Measurements from ENCODE around the gene SNRPD2.
A peak's percentile ranks its signal among the peaks of the same experiment; 100 is the strongest.

SNRPD2 gene

GRCh38 chr19:45711851-45712698 lies 20.3 kb upstream of the SNRPD2 start:
- TF ChIP-seq GATA2 (IDR thresholded peaks at IDR 0.05; ENCODE audit: low read depth, low read length): no peak
- TF ChIP-seq GATA3 (IDR thresholded peaks at IDR 0.05; ENCODE audit: low read depth, low read length): no peak

- no peak for TF ChIP-seq GATA2 (IDR thresholded peaks at IDR 0.05; ENCODE audit: low read depth, low read length)
- TF ChIP-seq GATA3 (IDR thresholded peaks at IDR 0.05; ENCODE audit: low read depth, low read length): no peak
Measured at GRCh38 chr19:45710356-45711130, 18.8 kb upstream of the SNRPD2 start.

DNA sequence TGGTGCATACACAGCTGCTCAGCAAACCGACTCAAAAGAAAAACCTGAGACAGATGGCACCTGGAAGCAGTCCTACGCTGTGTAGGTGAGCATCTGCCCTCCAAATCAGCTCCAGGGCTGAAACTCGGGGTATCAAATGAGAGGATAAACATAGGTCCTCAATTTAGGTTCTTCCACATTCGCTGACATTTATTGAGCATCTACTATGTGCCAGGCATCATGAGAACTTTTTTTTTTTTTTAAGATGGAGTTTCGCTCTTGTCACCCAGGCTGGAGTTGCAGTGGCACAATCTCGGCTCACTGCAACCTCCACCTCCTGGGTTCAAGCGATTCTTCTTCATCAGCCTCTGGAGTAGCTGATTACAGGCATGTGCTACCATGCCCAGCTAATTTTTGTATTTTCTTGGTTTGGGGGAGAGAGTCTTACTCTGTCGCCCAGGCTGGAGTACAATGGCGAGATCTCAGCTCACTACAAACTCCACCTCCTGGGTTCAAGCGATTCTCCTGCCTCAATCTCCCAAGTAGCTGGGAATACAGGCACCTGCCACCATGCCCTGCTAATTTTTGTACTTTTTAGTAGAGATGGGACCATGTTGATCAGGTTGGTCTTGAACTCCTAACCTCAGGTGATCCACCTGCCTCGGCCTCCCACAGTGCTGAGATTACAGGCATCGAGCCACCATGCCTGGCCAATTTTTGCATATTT lies 14.1 kb upstream of the SNRPD2 start:
- no peak for TF ChIP-seq GATA2 (IDR thresholded peaks at IDR 0.05; ENCODE audit: low read depth, low read length)
- no peak for TF ChIP-seq GATA3 (IDR thresholded peaks at IDR 0.05; ENCODE audit: low read depth, low read length)

GRCh38 chr19:45705115-45705514 lies 13.4 kb upstream of the SNRPD2 start:
- TF ChIP-seq GATA2 (IDR thresholded peaks at IDR 0.05; ENCODE audit: low read depth, low read length): no peak
- TF ChIP-seq GATA3 (IDR thresholded peaks at IDR 0.05; ENCODE audit: low read depth, low read length): no peak

DNA sequence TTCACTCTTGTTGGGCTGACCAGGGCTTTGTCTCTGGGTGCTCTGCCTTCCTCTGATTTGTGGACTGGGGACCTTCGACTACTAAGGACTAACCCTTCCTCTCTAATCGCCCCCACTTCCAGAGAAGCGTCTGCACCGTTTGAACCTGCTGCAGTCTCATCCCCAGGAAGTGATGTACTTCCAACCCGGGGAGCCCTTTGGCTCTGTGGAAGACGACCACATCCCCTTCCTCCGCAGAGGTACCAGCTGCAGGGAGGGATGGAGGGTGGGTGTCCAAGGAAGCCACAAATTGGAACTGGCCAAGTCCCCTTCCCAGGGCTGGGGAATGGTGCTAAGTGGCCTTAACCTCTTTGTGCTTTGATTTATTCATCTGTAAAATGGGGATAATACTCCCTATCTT lies 9.9 kb upstream of the SNRPD2 start:
- TF ChIP-seq GATA3 (IDR thresholded peaks at IDR 0.05; ENCODE audit: low read depth, low read length): no peak

GRCh38 chr19:45693106-45693788 lies 1.5 kb upstream of the SNRPD2 start:
- TF ChIP-seq GATA2 (IDR thresholded peaks at IDR 0.05; ENCODE audit: low read depth, low read length): no peak
- TF ChIP-seq GATA3 (IDR thresholded peaks at IDR 0.05; ENCODE audit: low read depth, low read length): no peak

DNA sequence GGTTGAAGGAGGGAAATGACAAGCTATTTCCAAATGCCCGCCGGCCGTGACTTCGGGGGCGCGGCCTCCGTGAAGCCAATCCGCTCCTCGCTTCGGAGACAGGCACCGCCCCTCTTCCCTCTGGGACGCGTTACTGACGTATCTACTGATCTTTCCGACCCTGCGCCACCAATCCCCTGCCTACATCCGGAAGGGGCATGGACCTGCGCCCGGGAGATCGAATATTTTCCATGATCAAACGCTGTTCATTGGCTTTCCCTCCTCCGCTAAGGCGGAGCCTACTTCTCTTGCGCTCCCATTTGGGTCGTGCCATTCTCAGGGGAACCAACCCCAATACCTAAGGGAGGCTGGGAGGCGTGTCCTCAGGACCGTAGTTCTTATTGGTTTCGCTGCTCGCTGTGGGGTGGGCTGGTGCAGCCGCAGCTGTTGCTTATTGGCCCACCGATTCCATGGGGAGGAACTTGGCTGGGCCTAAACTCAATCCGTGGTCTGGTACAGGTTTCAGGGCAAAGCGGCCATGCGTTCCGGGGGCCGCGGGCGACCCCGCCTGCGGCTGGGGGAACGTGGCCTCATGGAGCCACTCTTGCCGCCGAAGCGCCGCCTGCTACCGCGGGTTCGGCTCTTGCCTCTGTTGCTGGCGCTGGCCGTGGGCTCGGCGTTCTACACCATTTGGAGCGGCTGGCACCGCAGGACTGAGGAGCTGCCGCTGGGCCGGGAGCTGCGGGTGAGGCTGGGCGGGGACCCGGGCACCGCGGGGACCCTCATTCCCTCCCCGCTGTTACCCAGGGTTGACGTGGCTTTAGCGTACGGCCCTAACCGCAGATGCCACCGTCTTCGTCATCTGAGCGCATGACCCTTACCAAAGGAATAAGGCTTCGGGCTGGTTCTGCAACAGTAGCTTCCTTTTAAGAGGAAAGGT lies 693 bp upstream of the SNRPD2 start, which contains the start of gene QPCTL:
Gene QPCTL (plus strand): TSS at position 480 of the 919 bp plus-strand sequence. CDS start 38 bp downstream, at position 518.
- TF ChIP-seq GATA3 (IDR thresholded peaks at IDR 0.05; ENCODE audit: low read depth, low read length): no peak
- peak; percentile 92 for TF ChIP-seq GATA2 (IDR thresholded peaks at IDR 0.05; ENCODE audit: low read depth, low read length)

- TF ChIP-seq GATA2 (IDR thresholded peaks at IDR 0.05; ENCODE audit: low read depth, low read length): no peak
- TF ChIP-seq GATA3 (IDR thresholded peaks at IDR 0.05; ENCODE audit: low read depth, low read length): no peak
Measured at GRCh38 chr19:45687599-45687998, 4.2 kb downstream of the SNRPD2 start.

- TF ChIP-seq GATA3 (IDR thresholded peaks at IDR 0.05; ENCODE audit: low read depth, low read length): no peak
- TF ChIP-seq GATA2 (IDR thresholded peaks at IDR 0.05; ENCODE audit: low read depth, low read length): no peak
Measured at GRCh38 chr19:45682908-45683307, 8.8 kb downstream of the SNRPD2 start.

DNA sequence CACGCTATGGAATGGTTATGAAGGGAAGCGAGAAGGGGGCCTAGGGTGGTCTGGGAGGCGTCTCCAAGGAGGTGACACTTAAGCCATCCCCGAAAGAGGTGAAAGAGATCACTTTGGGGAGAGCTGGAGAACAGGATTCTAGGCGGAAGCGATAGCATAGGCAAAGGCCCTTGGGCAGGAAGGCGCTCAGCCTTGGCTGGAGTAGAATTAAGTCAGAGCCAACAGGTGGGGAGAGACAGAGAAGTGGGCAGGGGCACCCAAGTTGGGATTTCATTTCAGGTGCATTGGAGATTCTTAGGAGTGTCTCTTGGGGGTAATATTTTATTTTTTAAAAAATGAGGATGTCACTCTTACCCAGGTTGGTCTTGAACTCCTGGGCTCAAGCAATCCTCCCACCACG lies 9.6 kb downstream of the SNRPD2 start:
- TF ChIP-seq GATA2 (IDR thresholded peaks at IDR 0.05; ENCODE audit: low read depth, low read length): no peak
- no peak for TF ChIP-seq GATA3 (IDR thresholded peaks at IDR 0.05; ENCODE audit: low read depth, low read length)

DNA sequence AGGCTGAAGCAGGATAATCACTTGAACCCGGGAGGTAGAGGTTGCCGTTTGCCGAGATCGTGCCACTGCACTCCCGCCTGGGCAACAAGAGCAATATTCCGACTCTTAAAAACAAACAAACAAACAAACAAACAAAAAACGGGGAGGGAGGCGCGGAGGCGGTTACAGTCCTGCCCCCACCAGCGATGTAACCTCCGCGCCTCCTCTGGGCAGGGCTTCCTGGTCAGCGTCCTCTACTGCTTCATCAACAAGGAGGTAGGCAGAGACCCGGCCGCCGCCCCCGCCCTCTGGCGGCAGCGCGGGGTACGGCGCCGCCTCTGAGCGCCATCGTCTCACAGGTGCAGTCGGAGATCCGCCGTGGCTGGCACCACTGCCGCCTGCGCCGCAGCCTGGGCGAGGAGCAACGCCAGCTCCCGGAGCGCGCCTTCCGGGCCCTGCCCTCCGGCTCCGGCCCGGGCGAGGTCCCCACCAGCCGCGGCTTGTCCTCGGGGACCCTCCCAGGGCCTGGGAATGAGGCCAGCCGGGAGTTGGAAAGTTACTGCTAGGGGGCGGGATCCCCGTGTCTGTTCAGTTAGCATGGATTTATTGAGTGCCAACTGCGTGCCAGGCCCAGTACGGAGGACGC lies 10.2 kb downstream of the SNRPD2 start:
- TF ChIP-seq GATA2 (IDR thresholded peaks at IDR 0.05; ENCODE audit: low read depth, low read length) (no peak), GATA3 (IDR thresholded peaks at IDR 0.05; ENCODE audit: low read depth, low read length) (no peak)

Data from SH-SY5Y (cell line).